ENCODE data around the gene CRB2. TPM values are rescaled to one million over a fixed set of nuclear protein-coding genes. Genes with fewer than 3 reads are reported as not detected.

Gene CRB2
- total RNA-seq, 1 donor from 2014 or later = not detected

GRCh38 chr9:123392802-123393201 is 36.8 kb downstream of the CRB2 start:
- H3K9me3 ChIP-seq = no peaks in the 10 kb centered on the region
- TF ChIP-seq POLR2AphosphoS5 (IDR thresholded peaks at IDR 0.05; ENCODE audit: insufficient read depth in 1 of 2, low read depth in 1 of 2) (no peak), CTCF (IDR thresholded peaks at IDR 0.05) (no peak), POLR2A (IDR thresholded peaks at IDR 0.05) (no peak)
- H3K4me1 ChIP-seq = no peaks in the 10 kb centered on the region
- no peaks in the 10 kb centered on the region for H3K36me3 ChIP-seq
- H3K27ac ChIP-seq = no peak overlapping the region
- intact Hi-C loops (cut with DNase I) = no loop called here
- no peak overlapping the region for H3K4me3 ChIP-seq
- no peak for DNase-seq (ENCODE audit: extremely low spot score in 2 of 2)
- H3K27me3 ChIP-seq = no peaks in the 10 kb centered on the region

GRCh38 chr9:123394291-123395235 is 38.6 kb downstream of the CRB2 start:
- no peak overlapping the region for H3K4me3 ChIP-seq
- no peaks in the 10 kb centered on the region for H3K27me3 ChIP-seq
- no peaks in the 10 kb centered on the region for H3K36me3 ChIP-seq
- H3K9me3 ChIP-seq = no peaks in the 10 kb centered on the region
- DNase-seq (ENCODE audit: extremely low spot score in 2 of 2) = no peak
- intact Hi-C loops (cut with DNase I) = no loop called here
- no peak overlapping the region for H3K27ac ChIP-seq
- no peaks in the 10 kb centered on the region for H3K4me1 ChIP-seq
- no peak for TF ChIP-seq CTCF (IDR thresholded peaks at IDR 0.05)
- no peak for TF ChIP-seq POLR2A (IDR thresholded peaks at IDR 0.05)
- no peak for TF ChIP-seq POLR2AphosphoS5 (IDR thresholded peaks at IDR 0.05; ENCODE audit: insufficient read depth in 1 of 2, low read depth in 1 of 2)

- H3K27me3 ChIP-seq = no peaks in the 10 kb centered on the region
- no peaks in the 10 kb centered on the region for H3K9me3 ChIP-seq
- no peak overlapping the region for H3K27ac ChIP-seq
- TF ChIP-seq POLR2A (IDR thresholded peaks at IDR 0.05) = no peak
- TF ChIP-seq POLR2AphosphoS5 (IDR thresholded peaks at IDR 0.05; ENCODE audit: insufficient read depth in 1 of 2, low read depth in 1 of 2) = no peak
- no peak for TF ChIP-seq CTCF (IDR thresholded peaks at IDR 0.05)
- no peaks in the 10 kb centered on the region for H3K4me1 ChIP-seq
- intact Hi-C loops (cut with DNase I) = no loop called here
- no peak overlapping the region for H3K4me3 ChIP-seq
- DNase-seq (ENCODE audit: extremely low spot score in 2 of 2) = no peak
- no peaks in the 10 kb centered on the region for H3K36me3 ChIP-seq
These were observed 39.3 kb downstream of the CRB2 start for GRCh38 chr9:123395276-123395688.

- Histone ChIP-seq H3K4me3 (no peak overlapping the region), H3K27me3 (no peaks in the 10 kb centered on the region), H3K36me3 (no peaks in the 10 kb centered on the region), H3K27ac (no peak overlapping the region), H3K9me3 (no peaks in the 10 kb centered on the region), H3K4me1 (no peaks in the 10 kb centered on the region)
- TF ChIP-seq POLR2A (IDR thresholded peaks at IDR 0.05) (no peak), CTCF (IDR thresholded peaks at IDR 0.05) (no peak), POLR2AphosphoS5 (IDR thresholded peaks at IDR 0.05; ENCODE audit: insufficient read depth in 1 of 2, low read depth in 1 of 2) (no peak)
- intact Hi-C loops (cut with DNase I) = no loop called here
- DNase-seq (ENCODE audit: extremely low spot score in 2 of 2) = no peak
These were observed 39.9 kb downstream of the CRB2 start for GRCh38 chr9:123395689-123396511.
